ENCODE measurements around the gene GRPEL2. TPM values are rescaled to one million over a fixed set of nuclear protein-coding genes. Genes with fewer than 3 reads are reported as not detected.

Gene GRPEL2
- total and polyA plus RNA-seq, 2 of the 8 experiments (the other 6 are each of a cell fraction or from before 2014, with no cell fraction given) = 11.2 to 52.2 TPM

DNA sequence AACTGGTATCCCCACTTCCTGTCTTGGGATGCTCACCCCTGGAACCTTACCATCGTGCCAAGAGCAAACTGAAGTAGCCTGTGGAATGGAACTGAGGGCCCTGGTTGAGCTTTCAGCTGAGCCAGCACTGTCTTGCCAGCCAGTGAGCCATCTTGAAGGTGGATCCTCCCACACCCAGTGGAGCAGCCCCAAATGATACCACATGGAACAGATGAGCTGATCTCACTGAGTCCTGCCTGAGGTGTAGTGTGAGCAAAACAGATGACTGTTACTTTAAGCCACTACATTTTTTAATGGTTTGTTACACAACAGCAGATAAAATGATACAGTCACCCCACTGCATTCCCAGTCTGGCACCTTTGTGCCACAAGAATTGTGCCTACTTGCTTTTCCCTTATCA is 10.4 kb downstream of the GRPEL2 start (continued):
- no peak for TF ChIP-seq RBBP5 (IDR thresholded peaks at IDR 0.05; ENCODE audit: borderline replicate concordance, low read depth, low read length)

All from H1 (cell line).